ENCODE measurements around the gene MAD1L1.
A peak's percentile ranks its signal among the peaks of the same experiment; 100 is the strongest.
"Not testable (repeated sequence)": the region's sequence is repeated elsewhere in the genome, so short reads cannot be mapped to it uniquely, and the experiment has no call there.

Gene MAD1L1

DNA sequence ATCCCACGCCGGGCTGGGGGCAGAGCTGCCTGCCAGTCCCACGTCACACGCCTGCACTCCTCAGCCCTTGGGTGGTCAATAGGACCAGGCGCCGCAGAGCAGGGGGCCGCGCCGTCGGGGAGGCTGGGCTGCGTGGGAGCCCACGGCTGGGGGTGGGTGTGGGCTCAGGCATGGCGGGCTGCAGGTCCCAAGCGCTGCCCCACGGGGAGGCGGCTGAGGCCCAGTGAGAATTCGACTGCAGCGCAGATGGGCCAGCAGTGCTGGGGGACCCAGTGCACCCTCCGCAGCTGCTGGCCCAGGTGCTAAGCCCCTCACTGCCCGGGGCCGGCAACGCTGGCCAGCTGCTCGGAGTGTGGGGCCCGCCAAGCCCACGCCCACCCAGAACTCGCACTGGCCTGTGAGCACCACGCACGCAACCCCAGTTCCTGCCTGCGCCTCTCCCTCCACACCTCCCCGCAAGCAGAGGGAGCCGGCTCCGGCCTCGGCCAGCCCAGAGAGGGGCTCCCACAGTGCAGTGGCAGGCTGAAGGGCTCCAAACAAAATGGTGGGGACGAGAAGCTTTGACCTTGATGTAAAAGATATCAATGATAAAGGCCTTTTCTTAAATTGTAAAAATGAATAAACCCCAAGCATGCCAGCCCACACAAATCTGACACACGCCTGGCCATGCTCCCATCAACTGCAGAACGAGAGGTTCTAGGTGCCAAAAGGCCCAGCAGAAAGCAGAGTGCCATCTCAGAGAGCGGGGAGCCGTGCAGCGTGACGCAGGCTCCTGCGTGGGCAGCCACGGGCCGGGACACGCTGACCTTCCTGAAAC is 255.5 kb downstream of the MAD1L1 start:
- DNase-seq: no peak

DNA sequence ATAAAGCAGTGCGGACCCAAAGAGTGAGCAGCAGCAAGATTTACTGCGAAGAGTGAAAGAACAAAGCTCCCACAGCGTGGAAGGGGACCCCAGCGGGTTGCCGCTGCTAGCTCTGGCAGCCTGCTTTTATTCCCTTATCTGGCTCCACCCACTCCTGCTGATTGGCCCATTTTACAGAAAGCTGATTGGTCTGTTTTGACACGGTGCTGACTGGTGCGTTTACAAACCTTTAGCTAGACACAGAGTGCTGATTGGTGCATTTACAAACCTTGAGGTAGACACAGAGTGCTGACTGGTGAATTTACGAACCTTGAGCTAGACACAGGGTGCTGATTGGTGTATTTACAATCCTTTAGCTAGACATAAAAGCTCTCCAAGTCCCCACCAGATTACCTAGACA is 256.2 kb downstream of the MAD1L1 start:
- DNase-seq: not testable (repeated sequence)

DNA sequence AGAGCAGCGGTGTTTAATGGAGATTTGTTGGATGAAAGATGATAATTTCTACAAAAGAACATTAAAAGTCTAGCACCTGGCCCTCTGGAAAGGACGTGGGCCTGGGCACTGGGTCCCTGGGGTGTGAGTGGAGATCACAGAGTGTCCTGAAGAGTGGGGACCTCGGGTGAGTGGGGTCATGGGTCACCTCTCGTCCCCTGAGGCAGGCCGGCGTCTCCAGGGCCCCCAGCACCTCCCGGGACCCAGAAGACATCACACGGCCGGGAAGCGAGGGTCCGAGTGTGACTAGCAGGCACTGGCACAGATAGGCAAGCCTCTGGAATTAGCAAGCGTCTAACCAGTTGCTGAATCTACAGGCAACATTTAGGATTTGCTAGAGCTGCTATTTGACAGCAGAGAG is 257.2 kb downstream of the MAD1L1 start:
- no peak for DNase-seq

DNA sequence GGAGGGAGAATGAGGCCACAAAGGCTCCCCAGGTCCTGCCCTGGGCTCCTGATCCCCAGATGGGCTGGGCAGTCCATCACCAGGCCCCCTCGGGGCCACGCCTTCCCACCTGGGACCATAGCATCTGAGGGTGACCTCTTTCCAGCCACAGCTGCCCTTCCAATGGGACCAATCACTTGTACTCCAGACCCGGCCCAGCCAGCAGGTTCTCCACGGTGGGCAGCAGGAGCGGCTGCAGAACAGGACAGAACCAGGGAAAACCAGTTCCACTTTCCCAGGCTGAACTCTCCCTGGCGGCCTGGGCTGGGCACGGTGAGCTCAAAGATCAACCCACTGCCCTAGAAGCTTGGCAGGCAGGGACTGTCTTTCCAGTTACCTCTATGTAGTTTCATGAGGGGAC is 257.6 kb downstream of the MAD1L1 start:
- no peak for DNase-seq

DNA sequence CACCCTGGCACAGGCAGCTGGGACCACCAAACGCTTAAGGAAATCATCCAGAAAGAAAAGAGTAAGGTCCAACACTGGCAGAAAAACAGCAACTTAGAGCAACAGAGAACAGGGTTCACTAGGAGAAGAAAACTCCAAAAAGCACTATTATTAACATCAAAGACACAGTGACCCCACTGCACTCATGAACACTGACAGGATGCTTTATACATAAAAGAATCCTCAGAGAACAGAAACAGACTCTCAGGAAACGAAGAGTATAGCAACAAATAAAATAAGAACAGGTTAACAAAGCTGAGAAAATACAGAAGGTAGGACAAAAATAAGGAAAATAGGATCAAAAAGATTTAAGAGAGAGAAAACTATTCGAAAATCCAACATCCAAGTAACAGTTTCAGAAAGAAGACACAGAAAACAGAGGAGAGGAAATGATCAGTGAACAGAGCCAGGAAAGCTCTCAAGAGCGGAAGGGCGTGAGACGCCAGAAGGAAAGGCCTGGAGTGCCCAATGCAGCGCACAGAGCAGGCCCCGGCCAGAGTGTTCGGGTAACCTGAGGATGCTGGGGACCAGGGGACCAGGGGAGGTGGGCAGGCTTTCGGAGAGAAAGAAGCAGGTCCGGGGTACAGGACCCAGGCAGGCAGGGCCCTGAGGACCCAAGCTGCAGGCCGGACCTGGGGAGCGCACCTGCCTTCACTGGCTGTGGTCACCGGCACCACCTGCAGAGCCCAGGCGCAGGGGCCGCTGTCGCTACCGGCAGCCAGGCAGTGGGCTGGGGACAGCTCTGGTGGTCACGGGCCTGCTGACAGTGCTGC is 258.2 kb downstream of the MAD1L1 start:
- DNase-seq: no peak

DNA sequence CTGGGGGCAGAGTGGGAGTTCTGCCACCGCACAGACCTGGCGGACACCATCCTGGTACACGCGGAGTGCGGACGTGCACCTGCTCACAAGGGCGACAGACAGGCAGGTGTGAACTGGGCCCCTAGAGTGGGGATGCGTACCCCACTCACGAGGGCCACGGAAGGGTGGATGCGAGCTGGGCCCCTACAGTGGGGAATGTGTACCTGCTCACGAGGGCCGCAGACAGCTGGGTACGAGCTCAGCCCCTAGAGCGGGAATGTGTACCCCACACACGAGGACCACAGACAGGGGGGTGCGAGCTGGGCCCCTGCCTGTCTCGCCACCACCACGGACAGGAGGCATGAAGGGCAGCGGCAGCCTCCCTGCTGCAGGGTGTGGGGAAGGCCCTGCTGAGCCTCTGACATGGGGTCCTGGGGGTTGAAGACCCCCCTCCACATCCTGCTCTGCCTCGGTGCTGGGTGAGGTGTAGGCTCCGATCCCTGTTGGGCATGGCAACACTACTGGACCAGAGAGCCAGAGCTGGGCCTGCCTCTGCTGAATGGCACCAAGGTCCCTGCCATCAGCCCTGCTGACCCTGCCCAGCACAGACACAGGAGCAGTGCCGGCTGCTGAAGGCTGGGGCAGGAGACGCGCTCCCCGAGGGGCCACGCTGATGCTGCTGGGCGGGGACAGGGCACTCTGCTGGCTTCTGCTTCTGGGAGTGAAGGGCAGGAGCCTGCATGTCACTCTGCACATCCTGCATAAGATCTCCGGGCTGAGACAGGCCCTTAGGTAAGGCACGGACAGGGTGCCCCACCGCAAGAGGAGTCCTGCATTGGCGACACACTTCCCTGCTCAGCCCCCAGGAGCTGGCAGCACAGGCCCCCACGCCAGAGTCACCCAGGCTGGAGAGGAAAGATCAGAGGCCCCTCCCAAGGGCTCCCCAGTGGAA is 259.2 kb downstream of the MAD1L1 start:
- no peak for DNase-seq

DNA sequence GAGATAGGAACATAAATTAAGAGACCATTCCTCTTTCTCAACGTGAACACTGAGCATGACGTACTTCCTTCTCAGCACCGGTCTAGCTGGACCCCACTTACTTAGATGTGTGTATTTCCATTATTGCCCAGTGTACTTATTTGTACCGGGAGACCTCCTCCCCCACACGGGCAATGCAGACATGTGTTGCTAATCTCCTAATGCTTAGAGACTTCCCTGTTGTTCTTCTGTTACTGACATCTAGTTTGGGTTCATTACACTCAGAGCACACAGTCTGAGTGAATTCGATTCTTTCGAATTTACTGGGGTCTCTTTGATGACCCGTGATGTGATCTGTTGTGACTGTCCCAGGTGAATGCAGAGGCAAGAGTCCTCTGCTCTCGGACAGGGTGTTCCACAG is 260.0 kb downstream of the MAD1L1 start:
- DNase-seq: no peak

DNA sequence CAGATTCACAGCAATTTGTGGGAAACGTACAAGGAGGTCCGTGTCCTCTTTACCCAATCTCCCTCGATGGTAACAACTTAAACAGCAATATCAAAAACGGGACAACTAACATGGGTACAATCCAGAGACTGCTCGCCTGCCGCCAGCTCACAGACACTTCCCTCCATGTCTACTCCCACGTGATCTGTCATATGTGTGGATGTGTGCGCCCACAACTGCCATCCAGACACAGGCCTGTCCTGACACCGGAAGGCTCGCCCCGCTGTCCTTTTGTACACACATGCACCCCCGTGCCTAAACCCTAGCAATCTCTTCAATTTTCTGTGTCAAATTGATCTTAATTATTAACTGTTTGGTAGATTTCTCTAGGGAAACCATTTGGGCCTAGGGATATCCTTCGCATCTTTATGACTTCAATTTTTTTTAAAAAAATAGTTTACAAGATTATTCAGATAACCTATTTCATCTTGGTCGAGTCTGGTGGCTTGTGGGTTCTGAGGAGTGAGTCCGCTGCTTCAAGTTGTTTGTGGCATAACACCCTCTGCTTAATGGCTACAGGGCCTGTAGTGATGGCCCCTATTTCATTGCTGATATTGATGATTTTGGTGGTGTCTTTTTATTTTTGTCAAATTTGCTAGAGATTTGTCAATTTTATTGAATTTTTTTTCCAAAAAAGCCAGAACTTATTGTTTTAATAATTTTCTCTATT is 260.6 kb downstream of the MAD1L1 start:
- no peak for DNase-seq

DNA sequence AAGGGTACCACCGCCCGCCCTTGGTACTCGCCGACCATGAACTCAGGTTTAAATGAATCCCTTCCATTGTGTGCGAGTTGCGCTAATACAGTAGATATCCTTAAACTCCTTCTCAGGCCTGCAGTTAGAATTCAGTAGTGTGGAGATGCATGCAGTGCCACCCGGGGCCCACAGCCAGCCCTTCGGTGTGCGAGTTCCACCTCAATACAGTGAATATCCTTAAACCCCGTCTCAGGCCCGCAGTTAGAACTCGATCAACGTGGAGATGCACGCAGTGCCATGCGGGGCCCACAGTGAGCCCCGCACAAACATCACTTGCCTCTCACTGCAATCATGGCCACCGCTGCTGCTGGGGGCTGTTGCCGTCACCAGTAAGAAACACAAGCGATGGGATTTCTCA is 261.9 kb downstream of the MAD1L1 start:
- no peak for DNase-seq

DNA sequence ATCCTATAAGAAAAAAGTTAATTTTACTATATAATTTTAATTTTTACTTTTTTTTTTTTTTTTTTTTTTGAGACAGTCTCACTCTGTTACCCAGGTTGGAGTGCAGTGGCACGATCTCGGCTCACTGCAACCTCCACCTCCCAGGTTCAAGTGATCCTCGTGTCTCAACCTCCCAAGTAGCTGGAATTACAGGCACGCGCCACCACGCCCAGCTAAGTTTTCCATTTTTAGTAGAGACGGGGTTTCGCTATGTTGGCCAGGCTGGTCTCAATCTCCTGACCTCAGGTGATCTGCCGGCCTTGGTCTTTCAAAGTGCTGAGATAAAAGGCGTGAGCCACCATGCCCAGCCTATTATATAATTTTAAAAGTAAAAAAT is 262.5 kb downstream of the MAD1L1 start:
- DNase-seq: not testable (repeated sequence)

DNA sequence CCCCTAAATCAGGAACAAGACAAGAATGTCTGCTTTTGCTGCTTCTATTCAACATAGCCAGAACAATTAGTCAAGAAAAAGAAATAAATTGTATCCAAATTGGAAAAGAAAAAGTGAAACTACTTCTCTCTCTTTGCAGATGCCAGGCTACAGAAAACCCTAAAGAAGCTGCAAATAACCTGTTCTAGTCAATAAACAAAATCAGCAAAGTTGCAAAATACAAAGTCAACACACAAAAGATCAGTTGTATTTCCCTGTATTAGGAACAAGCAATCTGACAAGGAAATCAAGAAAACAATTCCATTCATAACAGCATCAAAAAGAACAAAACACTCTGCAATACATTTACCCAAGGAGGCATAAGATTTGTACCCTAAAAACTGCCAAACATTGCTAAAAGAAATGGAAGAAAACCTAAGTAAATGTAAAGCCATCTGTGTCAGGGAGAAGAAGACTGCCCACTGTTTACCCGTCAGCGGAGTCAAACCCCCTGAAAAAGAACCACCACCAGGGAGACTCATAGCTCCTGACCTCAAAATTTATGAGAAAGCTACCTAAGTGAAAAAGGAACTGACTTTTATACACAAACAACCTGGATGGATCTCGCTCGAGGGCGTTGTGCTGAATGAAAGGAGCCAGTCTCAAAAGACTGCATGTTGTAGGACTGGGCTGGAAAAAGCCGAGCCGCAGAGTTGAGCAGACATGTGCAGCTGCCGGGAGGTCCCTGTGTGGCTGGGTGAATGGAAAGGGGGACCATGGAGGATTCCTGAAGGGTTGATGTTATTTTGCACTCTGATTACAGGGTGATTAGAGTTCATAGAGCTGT is 263.1 kb downstream of the MAD1L1 start:
- no peak for DNase-seq

DNA sequence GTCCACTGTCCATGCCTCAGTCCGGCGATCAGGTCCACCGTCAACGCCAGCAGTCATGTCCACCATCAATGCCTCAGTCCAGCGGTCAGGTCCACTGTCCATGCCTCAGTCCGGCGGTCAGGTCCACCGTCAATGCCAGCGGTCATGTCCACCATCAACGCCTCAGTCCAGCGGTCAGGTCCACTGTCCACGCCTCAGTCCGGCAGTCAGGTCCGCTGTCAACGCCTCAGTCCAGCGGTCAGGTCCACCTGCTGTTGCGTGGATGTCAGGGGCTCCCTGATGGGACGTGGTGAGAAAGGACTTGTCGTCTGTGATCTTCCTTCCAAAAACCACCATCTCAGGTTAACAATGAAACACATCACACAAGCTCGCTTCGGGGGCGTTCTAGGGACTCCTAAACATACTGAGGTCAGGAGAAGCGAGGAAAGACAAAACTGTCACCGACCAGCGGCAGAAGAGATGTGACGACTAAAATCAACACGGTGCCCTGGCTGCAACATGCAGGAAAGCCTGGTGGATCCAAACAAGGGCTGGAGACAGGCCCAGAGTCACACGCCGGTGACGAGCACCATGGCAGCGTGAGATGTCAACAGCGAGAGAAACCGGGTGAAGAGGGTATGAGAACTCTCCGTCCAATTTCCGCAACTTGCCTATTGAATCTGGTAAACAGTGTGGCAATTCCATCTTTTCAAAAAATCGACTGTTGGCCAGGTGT is 264.2 kb downstream of the MAD1L1 start:
- no peak for DNase-seq

DNA sequence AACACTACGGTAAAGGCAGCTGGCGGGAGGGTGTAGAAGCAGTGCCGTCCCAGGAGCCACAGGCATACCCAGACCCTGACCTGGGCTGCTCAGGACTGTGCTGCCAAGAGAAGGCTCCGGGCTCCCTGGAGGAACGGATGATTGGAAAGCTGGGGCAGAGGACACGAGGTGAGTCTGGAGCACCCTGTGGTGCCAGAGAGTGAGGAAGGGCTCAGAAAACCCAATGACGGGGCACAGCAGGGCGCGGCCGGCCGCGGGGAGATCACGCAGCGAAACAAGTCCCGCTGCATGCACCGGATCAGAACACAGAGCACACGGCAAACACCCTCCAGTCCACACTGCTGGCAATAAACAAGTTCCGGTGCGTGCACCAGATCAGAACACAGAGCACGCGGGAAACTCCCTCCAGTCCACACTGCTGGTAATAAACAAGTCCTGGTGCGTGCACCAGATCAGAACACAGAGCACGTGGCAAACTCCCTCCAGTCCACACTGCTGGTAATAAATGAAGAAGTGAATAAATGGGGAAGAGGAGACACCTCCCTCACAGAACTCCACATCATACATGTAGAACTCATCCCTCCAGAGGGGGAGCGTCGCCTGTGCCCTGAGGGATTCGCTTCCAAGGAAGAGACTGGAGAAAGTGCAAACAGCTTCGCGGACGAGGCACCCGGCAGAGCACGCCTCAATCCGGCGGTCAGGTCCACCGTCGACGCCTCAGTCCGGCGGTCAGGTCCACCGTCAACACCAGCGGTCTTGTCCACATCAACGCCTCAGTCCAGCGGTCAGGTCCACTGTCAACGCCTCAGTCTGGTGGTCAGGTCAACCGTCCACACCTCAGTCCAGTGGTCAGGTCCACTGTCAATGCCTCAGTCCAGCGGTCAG is 265.0 kb downstream of the MAD1L1 start:
- no peak for DNase-seq

DNA sequence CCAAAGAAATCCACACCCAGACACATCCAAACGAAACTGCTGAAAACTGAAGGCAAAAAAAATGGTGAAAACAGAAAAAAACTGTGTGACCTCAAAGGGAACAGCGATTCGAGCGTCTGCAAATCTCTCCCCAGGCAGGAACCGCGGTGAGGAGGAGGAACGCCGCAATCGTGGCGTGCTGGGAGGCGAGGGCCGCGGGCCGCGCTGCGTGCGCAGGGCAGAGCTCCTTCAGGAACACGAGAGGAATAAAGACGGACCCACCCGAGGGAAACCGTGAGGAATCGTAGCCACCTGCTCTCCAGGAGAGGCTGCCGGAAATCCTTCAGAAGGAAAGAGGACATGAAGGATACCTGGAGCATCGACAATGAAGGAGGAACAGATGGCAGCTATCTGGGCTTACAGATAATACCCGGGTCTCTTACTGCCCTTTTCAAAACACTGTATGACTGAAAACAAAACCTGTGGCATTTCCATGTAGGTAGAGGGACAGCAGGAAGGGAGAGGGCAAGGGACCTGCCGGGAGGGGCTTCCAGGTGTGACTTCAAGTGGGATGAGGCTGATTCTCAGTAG is 266.0 kb downstream of the MAD1L1 start:
- peak; percentile 85 for DNase-seq

DNA sequence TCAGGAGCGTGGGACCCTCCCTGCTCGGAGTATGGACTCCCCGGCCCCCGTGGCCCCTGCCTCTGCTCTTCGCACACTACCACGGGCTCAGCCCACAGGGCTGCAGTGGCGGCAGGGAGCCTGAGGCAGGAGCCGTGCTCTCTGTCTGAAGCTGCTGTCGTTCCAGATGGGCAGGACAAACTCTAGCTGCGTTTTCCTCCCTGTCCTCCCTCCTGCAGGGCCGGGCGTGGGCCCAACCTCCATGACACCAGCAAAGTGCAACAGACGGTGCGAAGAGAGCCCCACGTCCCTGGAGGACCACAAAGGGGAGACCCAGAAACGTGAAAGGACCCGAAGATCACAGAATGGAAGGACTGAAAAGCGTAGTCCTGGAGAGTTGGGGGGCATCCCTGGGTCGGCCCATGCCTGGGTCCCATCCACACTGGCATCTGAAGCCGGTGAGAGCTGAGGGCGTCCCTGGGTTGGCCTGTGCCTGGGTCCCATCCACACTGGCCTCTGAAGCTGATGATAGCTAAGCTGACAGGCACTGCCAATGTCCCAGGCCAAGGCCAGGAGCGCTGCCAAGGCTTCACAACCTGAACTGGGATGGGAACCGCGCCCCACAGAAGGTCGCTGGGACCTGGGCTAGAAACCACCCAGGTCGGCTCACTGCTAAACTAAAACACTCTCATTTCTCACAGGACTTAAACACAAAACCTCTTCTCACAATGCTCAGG is 267.0 kb downstream of the MAD1L1 start:
- DNase-seq: no peak

DNA sequence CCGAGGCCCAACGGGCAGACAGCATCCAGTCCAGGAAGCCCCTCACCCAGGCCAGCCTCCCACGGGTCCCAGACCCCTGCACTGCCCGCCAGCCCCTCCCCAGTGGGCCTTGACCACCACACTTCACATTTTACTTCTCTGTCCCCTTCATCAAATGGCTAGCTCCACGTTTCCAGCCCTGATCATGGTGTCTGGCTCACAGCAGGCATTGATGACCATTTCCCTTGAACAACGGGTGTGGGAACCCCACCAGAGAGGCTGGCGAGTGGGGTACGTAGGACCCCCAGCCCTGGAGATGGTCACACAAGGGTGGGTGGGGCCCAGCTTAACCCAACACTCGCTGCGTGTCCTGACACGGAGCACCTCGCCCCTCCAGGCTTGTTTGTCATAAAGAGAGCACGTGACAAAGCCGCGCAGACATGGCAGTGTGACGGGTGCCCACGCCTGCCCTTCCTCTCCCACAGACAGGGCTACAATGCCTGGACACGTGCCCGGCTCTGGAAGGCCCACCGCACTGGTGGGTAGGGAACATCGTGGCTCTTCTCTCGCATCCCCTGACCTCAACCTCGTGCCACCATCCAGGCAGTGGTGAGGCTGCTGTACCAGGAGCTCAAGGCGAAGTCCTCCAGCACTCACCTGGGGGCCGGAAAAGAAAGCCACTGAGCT is 267.7 kb downstream of the MAD1L1 start:
- no peak for DNase-seq

DNA sequence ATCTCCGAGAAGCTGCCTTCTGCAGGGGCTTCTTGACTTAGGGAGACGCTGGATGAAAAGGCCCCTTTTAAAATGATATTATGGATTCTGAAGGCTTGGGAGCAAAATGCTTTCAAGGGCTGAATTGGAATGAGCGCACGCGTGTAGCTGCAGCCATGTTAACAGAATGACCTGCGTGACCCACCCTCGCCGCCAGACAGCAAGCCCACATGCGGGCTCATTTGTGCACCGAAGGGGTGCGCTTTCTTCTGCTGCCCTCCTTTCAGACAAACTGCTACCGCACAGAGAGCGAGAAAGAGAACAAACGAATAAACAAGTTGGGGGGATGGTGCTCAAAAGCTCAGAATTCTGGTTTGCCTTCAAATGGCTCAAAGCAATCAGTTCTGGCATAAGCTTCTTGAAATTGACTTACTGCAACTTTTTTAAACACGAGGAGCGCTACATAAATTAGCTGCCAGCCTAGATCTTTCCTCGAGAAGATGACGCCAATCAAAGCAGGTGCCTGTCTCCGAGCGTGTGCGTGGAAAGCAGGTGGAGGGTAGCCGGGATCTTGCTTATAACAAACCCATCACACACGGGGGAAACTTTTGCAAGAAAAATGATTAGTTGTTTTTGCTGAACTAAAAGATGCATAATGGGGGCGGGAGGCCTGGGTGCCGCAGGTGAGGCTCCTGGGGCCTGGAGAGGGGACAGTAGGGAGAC is 268.4 kb downstream of the MAD1L1 start:
- DNase-seq: no peak

DNA sequence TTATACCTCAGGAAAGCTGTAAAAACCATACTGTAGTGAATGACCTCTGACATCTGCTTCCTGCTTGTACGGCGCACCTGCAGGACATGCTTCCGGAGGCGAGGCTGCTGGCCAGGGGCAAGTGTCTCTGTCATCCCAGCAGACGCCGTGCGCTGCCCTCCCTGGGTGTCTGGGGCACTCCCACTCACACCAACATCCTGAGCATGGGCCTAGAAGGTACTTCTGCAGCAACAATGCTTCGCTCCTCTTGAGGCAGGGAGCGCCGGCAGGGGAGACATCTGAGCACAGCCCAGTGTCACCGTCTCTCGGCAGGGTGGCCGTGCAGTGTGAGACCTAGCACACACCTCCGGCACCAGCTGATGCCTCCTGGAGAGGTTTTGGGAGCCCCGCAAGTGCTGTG is 269.2 kb downstream of the MAD1L1 start:
- DNase-seq: no peak
